Measurements from ENCODE around the gene PRAME.

Gene PRAME

DNA sequence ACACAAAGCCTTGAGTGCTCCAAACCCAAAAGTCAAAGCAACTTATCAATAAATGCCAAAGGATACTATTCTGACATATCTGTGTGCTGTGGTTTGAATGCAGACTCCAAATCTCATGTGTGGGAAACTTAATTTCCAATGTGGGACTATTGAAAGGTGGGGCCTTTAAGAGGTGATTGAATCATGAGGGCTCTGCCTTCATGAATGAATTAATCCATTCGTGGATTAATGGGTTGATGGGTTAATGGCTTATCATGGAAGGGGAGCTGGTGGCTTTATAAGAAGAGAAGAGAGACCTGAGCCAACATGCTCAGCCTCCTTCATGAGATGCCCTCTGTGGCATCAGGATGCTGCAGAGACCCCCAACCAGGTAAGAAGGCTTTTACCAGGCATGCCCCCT lies 22.1 kb downstream of the PRAME start:
- POLR2A ChIA-PET = no interaction called here
- TF ChIP-seq ZNF530 (tag by site-specific recombination; IDR thresholded peaks at IDR 0.05; ENCODE audit: low read depth) (no peak), BCL11B (tag by site-specific recombination; IDR thresholded peaks at IDR 0.05; ENCODE audit: low read depth) (no peak), ZXDB (tag by site-specific recombination; IDR thresholded peaks at IDR 0.05) (no peak), KLF16 (tag by site-specific recombination; IDR thresholded peaks at IDR 0.05) (no peak), ZNF112 (tag by site-specific recombination; IDR thresholded peaks at IDR 0.05) (no peak), ZNF214 (tag by site-specific recombination; IDR thresholded peaks at IDR 0.05; ENCODE audit: borderline replicate concordance) (no peak), ZNF76 (tag by site-specific recombination; IDR thresholded peaks at IDR 0.05; ENCODE audit: borderline replicate concordance, low read depth) (no peak), ZNF501 (tag by site-specific recombination; IDR thresholded peaks at IDR 0.05) (no peak), ZSCAN30 (tag by site-specific recombination; IDR thresholded peaks at IDR 0.05) (no peak)
- TF ChIP-seq, protein P1, sequence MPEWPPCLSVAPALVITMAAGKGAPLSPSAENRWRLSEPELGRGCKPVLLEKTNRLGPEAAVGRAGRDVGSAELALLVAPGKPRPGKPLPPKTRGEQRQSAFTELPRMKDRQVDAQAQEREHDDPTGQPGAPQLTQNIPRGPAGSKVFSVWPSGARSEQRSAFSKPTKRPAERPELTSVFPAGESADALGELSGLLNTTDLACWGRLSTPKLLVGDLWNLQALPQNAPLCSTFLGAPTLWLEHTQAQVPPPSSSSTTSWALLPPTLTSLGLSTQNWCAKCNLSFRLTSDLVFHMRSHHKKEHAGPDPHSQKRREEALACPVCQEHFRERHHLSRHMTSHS (tag by site-specific recombination; IDR thresholded peaks at IDR 0.05) = no peak
- TF ChIP-seq, protein P2, sequence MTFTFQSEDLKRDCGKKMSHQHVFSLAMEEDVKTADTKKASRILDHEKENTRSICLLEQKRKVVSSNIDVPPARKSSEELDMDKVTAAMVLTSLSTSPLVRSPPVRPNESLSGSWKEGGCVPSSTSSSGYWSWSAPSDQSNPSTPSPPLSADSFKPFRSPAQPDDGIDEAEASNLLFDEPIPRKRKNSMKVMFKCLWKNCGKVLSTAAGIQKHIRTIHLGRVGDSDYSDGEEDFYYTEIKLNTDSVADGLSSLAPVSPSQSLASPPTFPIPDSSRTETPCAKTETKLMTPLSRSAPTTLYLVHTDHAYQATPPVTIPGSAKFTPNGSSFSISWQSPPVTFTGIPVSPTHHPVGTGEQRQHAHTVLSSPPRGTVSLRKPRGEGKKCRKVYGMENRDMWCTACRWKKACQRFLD (tag by site-specific recombination; IDR thresholded peaks at IDR 0.05) = no peak
- TF ChIP-seq, protein P3, sequence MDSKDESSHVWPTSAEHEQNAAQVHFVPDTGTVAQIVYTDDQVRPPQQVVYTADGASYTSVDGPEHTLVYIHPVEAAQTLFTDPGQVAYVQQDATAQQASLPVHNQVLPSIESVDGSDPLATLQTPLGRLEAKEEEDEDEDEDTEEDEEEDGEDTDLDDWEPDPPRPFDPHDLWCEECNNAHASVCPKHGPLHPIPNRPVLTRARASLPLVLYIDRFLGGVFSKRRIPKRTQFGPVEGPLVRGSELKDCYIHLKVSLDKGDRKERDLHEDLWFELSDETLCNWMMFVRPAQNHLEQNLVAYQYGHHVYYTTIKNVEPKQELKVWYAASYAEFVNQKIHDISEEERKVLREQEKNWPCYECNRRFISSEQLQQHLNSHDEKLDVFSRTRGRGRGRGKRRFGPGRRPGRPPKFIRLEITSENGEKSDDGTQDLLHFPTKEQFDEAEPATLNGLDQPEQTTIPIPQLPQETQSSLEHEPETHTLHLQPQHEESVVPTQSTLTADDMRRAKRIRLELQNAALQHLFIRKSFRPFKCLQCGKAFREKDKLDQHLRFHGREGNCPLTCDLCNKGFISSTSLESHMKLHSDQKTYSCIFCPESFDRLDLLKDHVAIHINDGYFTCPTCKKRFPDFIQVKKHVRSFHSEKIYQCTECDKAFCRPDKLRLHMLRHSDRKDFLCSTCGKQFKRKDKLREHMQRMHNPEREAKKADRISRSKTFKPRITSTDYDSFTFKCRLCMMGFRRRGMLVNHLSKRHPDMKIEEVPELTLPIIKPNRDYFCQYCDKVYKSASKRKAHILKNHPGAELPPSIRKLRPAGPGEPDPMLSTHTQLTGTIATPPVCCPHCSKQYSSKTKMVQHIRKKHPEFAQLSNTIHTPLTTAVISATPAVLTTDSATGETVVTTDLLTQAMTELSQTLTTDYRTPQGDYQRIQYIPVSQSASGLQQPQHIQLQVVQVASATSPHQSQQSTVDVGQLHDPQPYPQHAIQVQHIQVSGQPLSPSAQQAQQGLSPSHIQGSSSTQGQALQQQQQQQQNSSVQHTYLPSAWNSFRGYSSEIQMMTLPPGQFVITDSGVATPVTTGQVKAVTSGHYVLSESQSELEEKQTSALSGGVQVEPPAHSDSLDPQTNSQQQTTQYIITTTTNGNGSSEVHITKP (tag by site-specific recombination; IDR thresholded peaks at IDR 0.05) = no peak
- TF ChIP-seq, protein P4, sequence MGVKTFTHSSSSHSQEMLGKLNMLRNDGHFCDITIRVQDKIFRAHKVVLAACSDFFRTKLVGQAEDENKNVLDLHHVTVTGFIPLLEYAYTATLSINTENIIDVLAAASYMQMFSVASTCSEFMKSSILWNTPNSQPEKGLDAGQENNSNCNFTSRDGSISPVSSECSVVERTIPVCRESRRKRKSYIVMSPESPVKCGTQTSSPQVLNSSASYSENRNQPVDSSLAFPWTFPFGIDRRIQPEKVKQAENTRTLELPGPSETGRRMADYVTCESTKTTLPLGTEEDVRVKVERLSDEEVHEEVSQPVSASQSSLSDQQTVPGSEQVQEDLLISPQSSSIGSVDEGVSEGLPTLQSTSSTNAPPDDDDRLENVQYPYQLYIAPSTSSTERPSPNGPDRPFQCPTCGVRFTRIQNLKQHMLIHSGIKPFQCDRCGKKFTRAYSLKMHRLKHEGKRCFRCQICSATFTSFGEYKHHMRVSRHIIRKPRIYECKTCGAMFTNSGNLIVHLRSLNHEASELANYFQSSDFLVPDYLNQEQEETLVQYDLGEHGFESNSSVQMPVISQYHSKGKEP (tag by site-specific recombination; IDR thresholded peaks at IDR 0.05) = no peak

DNA sequence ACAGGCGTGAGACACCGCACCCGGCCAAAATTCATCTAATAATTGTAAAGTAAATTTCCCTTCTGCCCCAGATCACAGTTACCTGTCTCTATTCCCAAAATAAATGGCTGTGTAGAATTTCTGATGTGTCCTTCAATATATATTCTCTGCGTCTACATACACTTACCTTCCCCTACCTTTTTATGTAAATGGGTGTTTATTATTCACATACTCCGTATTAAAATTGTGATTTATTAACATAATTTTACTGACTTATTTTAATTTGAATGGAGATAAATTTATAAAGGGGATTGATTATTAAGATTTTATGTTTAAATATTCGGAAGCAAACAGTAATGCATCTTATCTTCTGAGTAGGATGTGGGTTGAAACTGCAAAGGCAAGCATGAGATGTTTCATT lies 22.6 kb downstream of the PRAME start:
- ChIA-PET CTCF (interaction anchor here (0.8 to 1.3 kb wide), 4 partner anchors 23 to 105 kb away, joined by 3 read pairs; partner anchors contain the start of gene ZNF280B), POLR2A (no interaction called here)
- TF ChIP-seq, protein P5, sequence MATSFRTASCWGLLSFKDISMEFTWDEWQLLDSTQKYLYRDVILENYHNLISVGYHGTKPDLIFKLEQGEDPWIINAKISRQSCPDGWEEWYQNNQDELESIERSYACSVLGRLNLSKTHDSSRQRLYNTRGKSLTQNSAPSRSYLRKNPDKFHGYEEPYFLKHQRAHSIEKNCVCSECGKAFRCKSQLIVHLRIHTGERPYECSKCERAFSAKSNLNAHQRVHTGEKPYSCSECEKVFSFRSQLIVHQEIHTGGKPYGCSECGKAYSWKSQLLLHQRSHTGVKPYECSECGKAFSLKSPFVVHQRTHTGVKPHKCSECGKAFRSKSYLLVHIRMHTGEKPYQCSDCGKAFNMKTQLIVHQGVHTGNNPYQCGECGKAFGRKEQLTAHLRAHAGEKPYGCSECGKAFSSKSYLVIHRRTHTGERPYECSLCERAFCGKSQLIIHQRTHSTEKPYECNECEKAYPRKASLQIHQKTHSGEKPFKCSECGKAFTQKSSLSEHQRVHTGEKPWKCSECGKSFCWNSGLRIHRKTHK (tag by site-specific recombination; IDR thresholded peaks at IDR 0.05) = no peak
- TF ChIP-seq, protein P6, sequence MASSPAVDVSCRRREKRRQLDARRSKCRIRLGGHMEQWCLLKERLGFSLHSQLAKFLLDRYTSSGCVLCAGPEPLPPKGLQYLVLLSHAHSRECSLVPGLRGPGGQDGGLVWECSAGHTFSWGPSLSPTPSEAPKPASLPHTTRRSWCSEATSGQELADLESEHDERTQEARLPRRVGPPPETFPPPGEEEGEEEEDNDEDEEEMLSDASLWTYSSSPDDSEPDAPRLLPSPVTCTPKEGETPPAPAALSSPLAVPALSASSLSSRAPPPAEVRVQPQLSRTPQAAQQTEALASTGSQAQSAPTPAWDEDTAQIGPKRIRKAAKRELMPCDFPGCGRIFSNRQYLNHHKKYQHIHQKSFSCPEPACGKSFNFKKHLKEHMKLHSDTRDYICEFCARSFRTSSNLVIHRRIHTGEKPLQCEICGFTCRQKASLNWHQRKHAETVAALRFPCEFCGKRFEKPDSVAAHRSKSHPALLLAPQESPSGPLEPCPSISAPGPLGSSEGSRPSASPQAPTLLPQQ (tag by site-specific recombination; IDR thresholded peaks at IDR 0.05) = no peak
- TF ChIP-seq ZNF292 (tag by site-specific recombination; IDR thresholded peaks at IDR 0.05; ENCODE audit: borderline replicate concordance, low read depth) = no peak
- TF ChIP-seq ZNF776 (tag by site-specific recombination; IDR thresholded peaks at IDR 0.05; ENCODE audit: borderline replicate concordance) = no peak
- no peak for TF ChIP-seq ZNF837 (tag by site-specific recombination; IDR thresholded peaks at IDR 0.05)
- no peak for TF ChIP-seq ZNF37A (tag by site-specific recombination; IDR thresholded peaks at IDR 0.05)
- no peak for TF ChIP-seq ZBTB8A (tag by site-specific recombination; IDR thresholded peaks at IDR 0.05)
- TF ChIP-seq ZNF184 (tag by site-specific recombination; IDR thresholded peaks at IDR 0.05) = no peak
- Histone ChIP-seq H3K4me1 (ENCODE audit: control insufficient read depth, insufficient read depth, low read length) (no peaks in the 10 kb centered on the region), H3K27ac (ENCODE audit: extremely low read depth, low read depth, low read length) (no peak overlapping the region), H3K36me3 (ENCODE audit: control insufficient read depth in 2 of 2, insufficient read depth in 1 of 2, low read length in 2 of 2) (no peaks in the 10 kb centered on the region), H3K4me3 (ENCODE audit: low read depth, low read length) (no peak overlapping the region), H3K9me3 (ENCODE audit: control insufficient read depth, insufficient read depth, low read depth, low read length) (no peaks in the 10 kb centered on the region)

More for the DNA sequence above, 22.1 kb downstream of the PRAME start:
- Histone ChIP-seq H3K9me3 (ENCODE audit: control insufficient read depth, insufficient read depth, low read depth, low read length) (no peaks in the 10 kb centered on the region), H3K36me3 (ENCODE audit: control insufficient read depth in 2 of 2, insufficient read depth in 1 of 2, low read length in 2 of 2) (no peaks in the 10 kb centered on the region), H3K4me1 (ENCODE audit: control insufficient read depth, insufficient read depth, low read length) (no peaks in the 10 kb centered on the region), H3K4me3 (ENCODE audit: low read depth, low read length) (no peak overlapping the region), H3K27ac (ENCODE audit: extremely low read depth, low read depth, low read length) (no peak overlapping the region)
- CTCF ChIA-PET = interaction anchor here (1.3 kb wide), 1 partner anchor 28 kb away, joined by 3 read pairs; the partner anchor contains the start of gene ZNF280B
